OCI-LY1 (cell line): ENCODE data around the gene MAP4K3.

Experiments
- EZH2 ChIP-seq: fragments of 200-600 bp; sonication (generic), shearing (Covaris generic); IDR thresholded peaks from 2 replicates; pipeline ENCODE4 v1.8.0; 2017; ENCODE audit warnings: borderline replicate concordance, mixed run types, mild to moderate bottlenecking, antibody characterized with exemption, low read length, moderate library complexity, mixed read lengths
- TF ChIP-seq, protein P1 (sequence below): fragments of 200-600 bp; sonication (generic), shearing (Covaris generic); IDR thresholded peaks from 2 replicates; pipeline ENCODE4 v1.5.1; 2017; ENCODE audit warnings: mild to moderate bottlenecking, antibody characterized with exemption, low read length, moderate library complexity, mixed read lengths

DNA sequence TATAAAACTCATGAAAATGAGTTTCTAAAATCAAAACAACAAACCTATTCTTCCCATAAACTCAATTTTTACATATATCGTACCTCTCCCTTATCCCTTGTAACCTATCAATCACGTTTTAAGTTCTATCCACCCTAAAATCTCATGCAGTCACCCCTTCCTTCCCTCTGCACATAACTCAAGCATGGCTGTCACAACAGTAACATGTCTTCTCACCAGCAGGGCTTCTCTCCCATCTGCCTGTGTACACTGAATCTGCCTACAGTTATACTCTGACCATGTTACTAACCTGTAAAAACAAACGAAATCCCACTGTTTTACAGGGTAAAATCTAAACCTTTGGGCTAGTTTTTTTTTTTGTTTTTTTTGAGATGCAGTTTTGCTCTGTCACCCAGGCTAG is 68.2 kb downstream of the MAP4K3 start:
- TF ChIP-seq, protein P1, sequence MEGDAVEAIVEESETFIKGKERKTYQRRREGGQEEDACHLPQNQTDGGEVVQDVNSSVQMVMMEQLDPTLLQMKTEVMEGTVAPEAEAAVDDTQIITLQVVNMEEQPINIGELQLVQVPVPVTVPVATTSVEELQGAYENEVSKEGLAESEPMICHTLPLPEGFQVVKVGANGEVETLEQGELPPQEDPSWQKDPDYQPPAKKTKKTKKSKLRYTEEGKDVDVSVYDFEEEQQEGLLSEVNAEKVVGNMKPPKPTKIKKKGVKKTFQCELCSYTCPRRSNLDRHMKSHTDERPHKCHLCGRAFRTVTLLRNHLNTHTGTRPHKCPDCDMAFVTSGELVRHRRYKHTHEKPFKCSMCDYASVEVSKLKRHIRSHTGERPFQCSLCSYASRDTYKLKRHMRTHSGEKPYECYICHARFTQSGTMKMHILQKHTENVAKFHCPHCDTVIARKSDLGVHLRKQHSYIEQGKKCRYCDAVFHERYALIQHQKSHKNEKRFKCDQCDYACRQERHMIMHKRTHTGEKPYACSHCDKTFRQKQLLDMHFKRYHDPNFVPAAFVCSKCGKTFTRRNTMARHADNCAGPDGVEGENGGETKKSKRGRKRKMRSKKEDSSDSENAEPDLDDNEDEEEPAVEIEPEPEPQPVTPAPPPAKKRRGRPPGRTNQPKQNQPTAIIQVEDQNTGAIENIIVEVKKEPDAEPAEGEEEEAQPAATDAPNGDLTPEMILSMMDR: no peak
- no peak for TF ChIP-seq EZH2
